Activated CD4-positive, alpha-beta T cell treated with anti-CD3 and anti-CD28 coated beads, Interleukin-2, amount 50 U/mL, for 24 hours (primary cell): ENCODE results near the gene LCN9.

Experiments used
- DNase-seq, 2 donors: peaks; one replicate each; pipeline ENCODE4 v3.0.0-alpha.2; 2020; ENCODE audit warnings: low read depth in 1 of 2, low spot score in 1 of 2

LCN9 gene

GRCh38 chr9:135716045-135716444, 52.9 kb downstream of the LCN9 start:
- DNase-seq = no peak
